ENCODE data around the gene ABCA7. TPM values are rescaled to one million over a fixed set of nuclear protein-coding genes. Genes with fewer than 3 reads are reported as not detected.

The ABCA7 gene
- total and polyA plus RNA-seq, 4 donors = 3.0 to 60.9 (median 4.8) TPM

DNA sequence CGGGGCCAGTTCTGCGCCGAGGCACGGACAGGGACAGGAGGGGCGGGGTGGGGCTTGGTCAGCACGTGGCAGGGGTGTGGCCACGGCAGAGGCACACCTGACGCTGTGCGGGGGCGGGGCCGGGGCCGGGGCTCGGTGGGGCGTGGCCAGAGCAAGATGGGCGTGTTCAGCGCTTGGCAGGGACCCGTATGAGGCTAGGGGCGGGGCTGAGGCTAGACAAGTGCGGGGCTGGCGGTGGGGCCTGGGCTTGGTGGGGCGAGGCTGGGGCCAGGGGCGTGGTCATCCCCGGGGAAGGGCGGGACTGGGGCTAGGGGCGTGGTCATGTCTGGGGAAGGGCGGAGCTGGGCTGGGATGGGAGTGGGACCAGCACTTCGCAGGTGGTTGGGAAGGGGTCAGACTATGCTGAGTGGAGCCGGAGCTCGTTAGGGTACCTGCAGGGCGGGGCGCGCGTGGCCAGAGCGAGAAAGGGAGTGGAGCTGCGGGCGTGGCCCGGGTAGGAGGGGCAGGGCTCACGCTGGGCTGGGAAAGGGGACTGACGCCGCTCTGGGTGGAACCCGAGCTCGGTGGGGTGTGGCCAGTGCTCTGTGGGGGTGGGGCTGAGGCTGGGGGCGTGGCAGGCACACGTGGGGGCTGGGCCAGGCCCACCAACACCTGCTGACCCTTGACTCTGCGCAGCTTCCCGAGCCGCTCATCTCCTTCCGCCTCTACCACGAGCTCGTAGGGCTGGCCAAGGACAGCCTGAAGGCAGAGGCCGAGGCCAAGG lies 42.4 kb downstream of the ABCA7 start:
- H3K9ac ChIP-seq (ENCODE audit: low read depth in 1 of 2, low read length in 2 of 2) = no peak overlapping the region
- DNase-seq (ENCODE audit: low spot score) = peak; percentile 80
- peaks cover 0 to 6% (median 3%) of the 10 kb centered on the region in 4 donors for H3K36me3 ChIP-seq (ENCODE audit: control insufficient read depth in 4 of 4, insufficient read depth in 3 of 4, low read depth in 1 of 4, low read length in 3 of 4)
- H3K27me3 ChIP-seq (ENCODE audit: control insufficient read depth in 4 of 4, insufficient read depth in 4 of 4, low read length in 3 of 4) = no peaks in the 10 kb centered on the region
- H3K27ac ChIP-seq (ENCODE audit: low read depth in 1 of 2, low read length in 2 of 2) = no peak overlapping the region
- H3K4me1 ChIP-seq (ENCODE audit: control insufficient read depth in 4 of 4, insufficient read depth in 4 of 4, low read length in 3 of 4) = peaks cover 3 to 24% (median 9%) of the 10 kb centered on the region in 4 donors
- WGBS = 19% methylated on average over 51 of the region's 51 CpGs
- TF ChIP-seq SP1 (IDR thresholded peaks at IDR 0.05) = peak; percentile 25
- TF ChIP-seq, protein P1, sequence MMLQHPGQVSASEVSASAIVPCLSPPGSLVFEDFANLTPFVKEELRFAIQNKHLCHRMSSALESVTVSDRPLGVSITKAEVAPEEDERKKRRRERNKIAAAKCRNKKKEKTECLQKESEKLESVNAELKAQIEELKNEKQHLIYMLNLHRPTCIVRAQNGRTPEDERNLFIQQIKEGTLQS (IDR thresholded peaks at IDR 0.05) = no peak
- no peaks in the 10 kb centered on the region for H3K9me3 ChIP-seq (ENCODE audit: control insufficient read depth in 4 of 4, low read length in 3 of 4)
- H3K4me3 ChIP-seq (ENCODE audit: low read depth in 1 of 3, low read length in 3 of 3) = peak overlapping the region in 1 of 3 donors; percentile 7

DNA sequence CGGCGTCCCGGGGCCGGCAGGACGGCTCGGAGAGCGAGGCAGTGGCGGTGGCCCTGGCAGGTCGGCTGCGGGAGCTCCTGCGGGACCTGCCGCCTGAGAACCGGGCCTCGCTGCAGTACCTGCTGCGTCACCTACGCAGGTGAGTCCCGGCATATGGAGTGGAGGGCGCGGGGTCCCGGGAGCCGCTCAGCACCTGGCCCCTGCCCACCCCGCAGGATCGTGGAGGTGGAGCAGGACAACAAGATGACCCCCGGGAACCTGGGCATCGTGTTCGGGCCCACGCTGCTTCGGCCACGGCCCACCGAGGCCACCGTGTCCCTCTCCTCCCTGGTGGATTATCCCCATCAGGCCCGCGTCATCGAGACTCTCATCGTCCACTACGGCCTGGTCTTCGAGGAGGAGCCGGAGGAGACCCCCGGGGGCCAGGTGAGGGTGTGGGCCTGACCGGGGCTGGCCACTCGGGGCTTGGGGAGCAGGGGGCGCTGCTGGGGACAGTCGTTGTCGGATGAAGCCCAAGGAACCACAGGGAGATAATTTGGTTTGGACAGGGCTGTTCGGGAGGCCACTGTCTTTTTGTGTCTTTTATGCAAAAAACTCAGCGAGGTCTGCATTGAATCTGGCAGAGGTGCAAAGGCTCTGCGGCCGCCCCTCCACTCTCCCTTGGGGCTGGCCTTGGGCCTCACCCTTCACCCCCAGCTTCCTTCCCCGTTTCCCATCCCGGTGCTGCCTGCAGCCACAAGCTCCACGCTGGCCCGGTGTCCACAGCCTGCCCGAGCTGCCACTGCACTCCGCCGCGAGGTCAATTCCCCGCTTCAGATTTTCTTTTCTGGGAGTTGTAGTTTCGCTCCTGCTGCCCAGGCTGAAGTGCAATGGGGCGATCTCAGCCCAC lies 43.3 kb downstream of the ABCA7 start:
- Histone ChIP-seq H3K4me1 (ENCODE audit: control insufficient read depth in 4 of 4, insufficient read depth in 4 of 4, low read length in 3 of 4) (peaks cover 3 to 22% (median 7%) of the 10 kb centered on the region in 4 donors), H3K9me3 (ENCODE audit: control insufficient read depth in 4 of 4, low read length in 3 of 4) (no peaks in the 10 kb centered on the region), H3K4me3 (ENCODE audit: low read depth in 1 of 3, low read length in 3 of 3) (no peak overlapping the region), H3K9ac (ENCODE audit: low read depth in 1 of 2, low read length in 2 of 2) (no peak overlapping the region), H3K27ac (ENCODE audit: low read depth in 1 of 2, low read length in 2 of 2) (no peak overlapping the region), H3K27me3 (ENCODE audit: control insufficient read depth in 4 of 4, insufficient read depth in 4 of 4, low read length in 3 of 4) (no peaks in the 10 kb centered on the region), H3K36me3 (ENCODE audit: control insufficient read depth in 4 of 4, insufficient read depth in 3 of 4, low read depth in 1 of 4, low read length in 3 of 4) (peaks cover 6 to 11% (median 7%) of the 10 kb centered on the region in 4 donors)
- TF ChIP-seq HNF4A (conservative IDR thresholded peaks at IDR 0.05) (no peak), NR2F2 (IDR thresholded peaks at IDR 0.05) (no peak)
- WGBS = 72% methylated on average over 59 of the region's 59 CpGs
- DNase-seq (ENCODE audit: low spot score) = no peak

DNA sequence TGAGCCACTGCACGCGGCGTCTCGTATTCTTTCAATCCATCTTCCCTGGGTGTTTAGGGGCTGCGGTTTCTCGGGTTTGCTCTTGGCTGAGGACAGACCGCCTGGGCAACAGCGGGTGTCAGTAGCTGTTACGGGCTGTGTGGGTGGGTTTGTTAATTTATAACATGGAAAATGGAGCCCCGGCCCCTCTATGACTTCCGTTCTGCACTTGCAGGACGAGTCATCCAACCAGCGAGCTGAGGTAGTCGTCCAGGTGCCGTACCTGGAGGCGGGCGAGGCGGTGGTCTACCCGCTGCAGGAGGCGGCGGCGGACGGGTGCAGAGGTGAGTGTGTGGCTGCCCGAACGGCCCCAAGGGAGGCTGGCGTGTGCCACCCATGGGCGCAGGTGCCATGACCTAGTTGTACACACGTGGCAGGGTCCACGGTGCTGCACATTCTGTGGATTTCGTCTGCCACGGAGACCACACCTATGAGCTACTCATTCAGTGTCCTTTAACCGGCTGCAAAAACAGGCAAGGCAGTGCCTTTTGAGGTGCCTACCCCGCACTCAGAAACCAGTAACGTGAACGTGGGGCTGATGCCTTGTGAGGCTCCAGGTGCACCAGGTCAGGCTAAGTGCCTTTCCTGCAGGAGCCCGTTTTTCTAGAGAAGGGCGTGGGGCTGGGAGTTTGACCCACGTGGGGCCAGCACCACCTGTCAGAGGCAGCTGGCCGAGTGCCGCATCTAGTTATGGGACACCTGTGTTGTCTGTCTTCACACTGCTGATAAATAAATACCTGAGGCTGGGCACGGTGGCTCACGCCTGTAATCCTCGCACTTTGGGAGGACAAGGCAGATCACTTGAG lies 44.3 kb downstream of the ABCA7 start:
- Histone ChIP-seq H3K4me1 (ENCODE audit: control insufficient read depth in 4 of 4, insufficient read depth in 4 of 4, low read length in 3 of 4) (peaks cover 3 to 31% (median 10%) of the 10 kb centered on the region in 4 donors), H3K27me3 (ENCODE audit: control insufficient read depth in 4 of 4, insufficient read depth in 4 of 4, low read length in 3 of 4) (no peaks in the 10 kb centered on the region), H3K27ac (ENCODE audit: low read depth in 1 of 2, low read length in 2 of 2) (no peak overlapping the region), H3K36me3 (ENCODE audit: control insufficient read depth in 4 of 4, insufficient read depth in 3 of 4, low read depth in 1 of 4, low read length in 3 of 4) (peaks cover 7 to 16% (median 10%) of the 10 kb centered on the region in 4 donors), H3K9me3 (ENCODE audit: control insufficient read depth in 4 of 4, low read length in 3 of 4) (no peaks in the 10 kb centered on the region), H3K9ac (ENCODE audit: low read depth in 1 of 2, low read length in 2 of 2) (no peak overlapping the region), H3K4me3 (ENCODE audit: low read depth in 1 of 3, low read length in 3 of 3) (no peak overlapping the region)
- 85% methylated on average over 43 of the region's 43 CpGs for WGBS
- TF ChIP-seq, protein P2, sequence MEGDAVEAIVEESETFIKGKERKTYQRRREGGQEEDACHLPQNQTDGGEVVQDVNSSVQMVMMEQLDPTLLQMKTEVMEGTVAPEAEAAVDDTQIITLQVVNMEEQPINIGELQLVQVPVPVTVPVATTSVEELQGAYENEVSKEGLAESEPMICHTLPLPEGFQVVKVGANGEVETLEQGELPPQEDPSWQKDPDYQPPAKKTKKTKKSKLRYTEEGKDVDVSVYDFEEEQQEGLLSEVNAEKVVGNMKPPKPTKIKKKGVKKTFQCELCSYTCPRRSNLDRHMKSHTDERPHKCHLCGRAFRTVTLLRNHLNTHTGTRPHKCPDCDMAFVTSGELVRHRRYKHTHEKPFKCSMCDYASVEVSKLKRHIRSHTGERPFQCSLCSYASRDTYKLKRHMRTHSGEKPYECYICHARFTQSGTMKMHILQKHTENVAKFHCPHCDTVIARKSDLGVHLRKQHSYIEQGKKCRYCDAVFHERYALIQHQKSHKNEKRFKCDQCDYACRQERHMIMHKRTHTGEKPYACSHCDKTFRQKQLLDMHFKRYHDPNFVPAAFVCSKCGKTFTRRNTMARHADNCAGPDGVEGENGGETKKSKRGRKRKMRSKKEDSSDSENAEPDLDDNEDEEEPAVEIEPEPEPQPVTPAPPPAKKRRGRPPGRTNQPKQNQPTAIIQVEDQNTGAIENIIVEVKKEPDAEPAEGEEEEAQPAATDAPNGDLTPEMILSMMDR (IDR thresholded peaks at IDR 0.05; ENCODE audit: low read depth, low read length, missing input control) = no peak
- TF ChIP-seq EGR1 (IDR thresholded peaks at IDR 0.05; ENCODE audit: low read depth in 2 of 2) = no peak
- no peak for TF ChIP-seq TAF1 (conservative IDR thresholded peaks at IDR 0.05)
- no peak for DNase-seq (ENCODE audit: low spot score)
